ENCODE data around the gene C22orf42. TPM values are rescaled to one million over a fixed set of nuclear protein-coding genes. Genes with fewer than 3 reads are reported as not detected.

Gene C22orf42
- polyA plus RNA-seq, 3 donors = 0.28 to 0.65 (median 0.31) TPM

GRCh38 chr22:32200752-32201151 lies 41.6 kb upstream of the C22orf42 start:
- Histone ChIP-seq H3K36me3 (replicated peaks in 1 of 2; ENCODE audit: control insufficient read depth in 1 of 2, insufficient read depth in 2 of 2, low read length in 2 of 2) (no peaks in the 10 kb centered on the region), H3K9ac (ENCODE audit: insufficient read depth, low read length, poor library complexity, severe bottlenecking) (no peak overlapping the region), H4K20me1 (ENCODE audit: insufficient read depth, low read length) (no peaks in the 10 kb centered on the region), H3K27ac (ENCODE audit: low read depth in 1 of 2, low read length in 2 of 2) (no peak overlapping the region), H3K4me2 (replicated peaks; ENCODE audit: extremely low read depth, low read length, poor library complexity, severe bottlenecking) (no peak overlapping the region), H2AFZ (ENCODE audit: insufficient read depth, low read depth, low read length, poor library complexity, severe bottlenecking) (no peak overlapping the region), H3K9me3 (replicated peaks in 1 of 2; ENCODE audit: control insufficient read depth in 1 of 2, insufficient read depth in 1 of 2, low read length in 2 of 2) (no peaks in the 10 kb centered on the region), H3K27me3 (ENCODE audit: control insufficient read depth in 2 of 2, insufficient read depth in 2 of 2, low read length in 2 of 2) (peaks cover 0 to 30% of the 10 kb centered on the region in 2 donors), H3K4me1 (ENCODE audit: control insufficient read depth in 1 of 2, insufficient read depth in 2 of 2, low read length in 2 of 2) (peaks cover 11 to 27% of the 10 kb centered on the region in 2 donors), H3K79me2 (ENCODE audit: insufficient read depth, low read length) (no peaks in the 10 kb centered on the region), H3K4me3 (replicated peaks in 1 of 3; ENCODE audit: low read depth in 2 of 3, low read length in 3 of 3) (no peak overlapping the region)
- 39% methylated on average over 4 of the region's 10 CpGs for WGBS (ENCODE audit: insufficient coverage)
- Mint-ChIP-seq H3K36me3 (peaks cover 0 to 3% of the 10 kb centered on the region in 2 donors), H3K4me3 (peak overlapping the region in 1 of 2 donors; percentile 1), H3K27me3 (ENCODE audit: low read depth in 3 of 3) (peaks cover 24 to 60% (median 52%) of the 10 kb centered on the region in 3 donors), H3K9me3 (peaks cover 0 to 9% (median 4%) of the 10 kb centered on the region in 7 donors), H3K27ac (peak overlapping the region in 2 of 7 donors; percentile 64 to 76), H3K4me1 (peaks cover 31% of the 10 kb centered on the region)
- intact Hi-C loops (cut with micrococcal nuclease) = loop anchor here (5.0 kb wide), 2 partner anchors 62 to 67 kb away; no protein-coding TSS in a partner anchor
- no peak for TF ChIP-seq CTCF (IDR thresholded peaks at IDR 0.05)
- DNase-seq = no peak

- Histone ChIP-seq H3K9me3 (replicated peaks in 1 of 2; ENCODE audit: control insufficient read depth in 1 of 2, insufficient read depth in 1 of 2, low read length in 2 of 2) (no peaks in the 10 kb centered on the region), H3K4me2 (replicated peaks; ENCODE audit: extremely low read depth, low read length, poor library complexity, severe bottlenecking) (no peak overlapping the region), H3K27me3 (ENCODE audit: control insufficient read depth in 2 of 2, insufficient read depth in 2 of 2, low read length in 2 of 2) (peaks cover 0 to 31% of the 10 kb centered on the region in 2 donors), H3K36me3 (replicated peaks in 1 of 2; ENCODE audit: control insufficient read depth in 1 of 2, insufficient read depth in 2 of 2, low read length in 2 of 2) (no peaks in the 10 kb centered on the region), H2AFZ (ENCODE audit: insufficient read depth, low read depth, low read length, poor library complexity, severe bottlenecking) (no peak overlapping the region), H4K20me1 (ENCODE audit: insufficient read depth, low read length) (no peaks in the 10 kb centered on the region), H3K79me2 (ENCODE audit: insufficient read depth, low read length) (no peaks in the 10 kb centered on the region), H3K27ac (ENCODE audit: low read depth in 1 of 2, low read length in 2 of 2) (no peak overlapping the region), H3K4me3 (replicated peaks in 1 of 3; ENCODE audit: low read depth in 2 of 3, low read length in 3 of 3) (no peak overlapping the region), H3K9ac (ENCODE audit: insufficient read depth, low read length, poor library complexity, severe bottlenecking) (no peak overlapping the region), H3K4me1 (ENCODE audit: control insufficient read depth in 1 of 2, insufficient read depth in 2 of 2, low read length in 2 of 2) (peaks cover 11 to 27% of the 10 kb centered on the region in 2 donors)
- no peak overlapping the region for H3K4me3 Mint-ChIP-seq
- WGBS (ENCODE audit: insufficient coverage) = 96% methylated on average over 5 of the region's 7 CpGs
- H3K4me1 Mint-ChIP-seq = peaks cover 29% of the 10 kb centered on the region
- peaks cover 0 to 9% (median 5%) of the 10 kb centered on the region in 7 donors for H3K9me3 Mint-ChIP-seq
- no peak for DNase-seq
- peaks cover 29 to 57% (median 53%) of the 10 kb centered on the region in 3 donors for H3K27me3 Mint-ChIP-seq (ENCODE audit: low read depth in 3 of 3)
- intact Hi-C loops (cut with micrococcal nuclease) = loop anchor here (5.0 kb wide), 2 partner anchors 62 to 67 kb away; no protein-coding TSS in a partner anchor
- H3K36me3 Mint-ChIP-seq = peaks cover 0 to 3% of the 10 kb centered on the region in 2 donors
- H3K27ac Mint-ChIP-seq = no peak overlapping the region
- no peak for TF ChIP-seq CTCF (IDR thresholded peaks at IDR 0.05)
These were observed 40.9 kb upstream of the C22orf42 start for GRCh38 chr22:32199961-32200360.
